HG02763 (cell line): ENCODE results near the gene GPC2.
"Not testable (repeated sequence)": the region's sequence is repeated elsewhere in the genome, so short reads cannot be mapped to it uniquely, and the experiment has no call there.

Source experiments
- ATAC-seq: cut with Tn5 transposase; IDR thresholded peaks from one replicate; pipeline ENCODE4 v1.9.1; 2021; ENCODE audit warnings: mild to moderate bottlenecking, moderate library complexity; ENCODE audit not compliant: unreplicated experiment

GPC2 gene

DNA sequence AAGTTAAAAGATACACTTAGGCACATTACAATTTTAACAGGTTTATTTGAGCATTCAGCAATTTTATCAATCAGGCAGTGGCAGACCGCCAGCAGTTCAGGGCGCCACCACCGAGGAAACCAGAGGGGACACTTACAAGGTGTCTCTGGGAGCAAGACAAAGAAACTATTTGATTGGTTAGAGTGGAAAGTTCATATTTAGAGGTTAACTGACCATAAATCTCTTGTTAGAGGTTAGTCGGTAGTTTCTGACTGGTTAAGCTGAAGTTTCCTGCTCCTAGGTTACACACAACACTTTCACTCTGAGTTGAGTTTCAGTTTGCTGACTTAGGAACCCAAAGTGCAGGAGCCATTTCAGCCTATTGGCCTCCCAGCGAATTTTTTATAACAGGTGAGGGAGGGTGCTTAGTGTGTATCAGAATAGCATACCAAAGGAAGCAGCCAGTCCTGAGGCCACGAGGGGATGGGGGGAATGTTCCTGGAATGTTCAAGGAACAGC, 31.8 kb upstream of the GPC2 start:
- ATAC-seq = no peak

DNA sequence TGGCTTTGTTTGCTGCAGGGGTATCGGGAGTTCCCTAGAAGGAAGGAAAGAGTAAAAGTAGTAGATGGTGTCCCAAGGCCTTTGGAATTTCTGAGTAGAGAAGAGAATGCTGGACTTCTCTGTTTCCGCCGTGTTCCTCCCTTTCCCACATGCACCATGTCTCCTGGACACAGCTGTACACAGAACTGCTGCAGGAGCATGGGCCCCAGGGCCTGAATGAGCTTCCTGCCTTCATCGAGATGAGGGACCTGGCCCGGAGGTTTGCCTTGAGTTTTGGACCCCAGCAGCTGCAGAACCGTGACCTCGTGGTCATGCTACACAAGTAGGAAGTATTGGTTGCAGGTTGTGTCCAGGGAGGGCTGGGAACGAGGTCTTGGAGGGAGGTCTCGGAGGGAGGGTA, 27.3 kb upstream of the GPC2 start:
- no peak for ATAC-seq

DNA sequence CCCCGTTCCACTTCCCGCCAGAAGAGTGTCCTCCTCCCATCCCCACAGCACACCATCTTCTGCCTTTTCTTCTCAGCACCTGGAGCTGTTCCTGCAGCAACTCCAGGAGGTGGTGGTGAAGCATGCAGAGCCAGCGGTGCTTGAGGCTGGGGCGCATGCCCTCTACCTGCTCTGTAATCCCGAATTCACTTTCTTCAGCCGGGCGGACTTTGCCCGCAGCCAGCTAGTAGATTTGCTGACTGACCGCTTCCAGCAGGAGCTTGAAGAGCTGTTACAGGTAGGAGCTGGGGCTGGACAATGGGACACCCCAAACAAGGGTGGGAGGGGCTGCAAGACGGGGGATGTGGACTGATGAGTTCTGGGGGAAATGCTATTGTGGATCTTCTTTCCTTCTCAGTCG, 23.5 kb upstream of the GPC2 start:
- ATAC-seq = no peak

DNA sequence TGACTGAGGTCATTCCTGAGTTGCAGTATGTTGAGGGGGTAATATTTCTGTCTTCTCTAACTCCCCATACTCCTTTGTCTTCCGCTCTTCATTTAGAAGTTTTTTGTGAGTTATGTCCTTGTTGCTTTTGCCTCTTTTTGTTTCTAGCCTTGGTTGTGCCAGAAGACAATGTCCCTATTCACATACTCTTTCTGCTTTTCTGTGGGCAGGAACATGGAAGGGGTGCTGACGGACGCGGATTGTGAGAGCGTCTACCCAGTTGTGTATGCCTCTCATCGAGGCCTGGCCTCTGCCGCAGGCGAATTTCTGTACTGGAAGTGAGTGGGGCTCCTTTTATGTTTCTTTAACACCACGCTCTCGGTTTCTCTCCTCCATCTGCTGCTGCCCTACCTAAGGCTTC, 21.1 kb upstream of the GPC2 start:
- no peak for ATAC-seq

DNA sequence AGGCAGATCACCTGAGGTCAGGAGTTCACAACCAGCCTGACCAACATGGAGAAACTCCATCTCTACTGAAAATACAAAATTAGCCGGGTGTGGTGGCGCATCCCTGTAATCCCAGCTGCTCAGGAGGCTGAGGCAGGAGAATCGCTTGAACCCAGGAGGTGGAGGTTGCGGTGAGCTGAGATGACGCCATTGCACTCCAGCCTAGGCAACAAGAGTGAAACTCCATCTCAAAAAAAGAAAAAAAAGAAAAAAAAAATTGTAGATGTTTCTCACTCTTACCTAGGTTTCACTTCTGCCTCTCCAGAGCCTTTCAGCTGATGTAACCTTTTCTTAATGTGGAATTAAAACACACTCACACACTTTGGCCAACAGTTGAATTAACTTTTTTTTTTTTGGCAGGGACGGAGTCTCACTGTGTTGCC, 18.7 kb upstream of the GPC2 start:
- not testable (repeated sequence) for ATAC-seq

DNA sequence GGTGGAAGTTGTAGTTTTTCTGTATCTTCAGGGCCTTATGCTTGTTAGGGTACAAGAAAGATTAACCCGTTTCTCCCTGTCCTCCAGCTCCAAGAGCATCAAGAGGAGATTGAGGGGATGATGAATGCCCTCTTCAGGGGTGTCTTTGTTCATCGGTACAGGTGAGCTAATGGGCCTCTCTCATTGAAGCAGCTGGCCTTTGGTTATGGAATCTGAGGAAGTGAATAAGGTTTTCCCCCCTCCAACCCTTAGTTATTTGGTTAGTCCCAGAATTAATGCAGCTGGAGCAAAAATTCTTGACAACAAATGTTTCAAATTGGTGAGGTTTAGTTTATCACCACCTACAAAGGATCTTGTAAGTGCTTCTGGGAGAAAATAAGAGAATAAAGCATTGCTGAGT, 18.0 kb upstream of the GPC2 start:
- ATAC-seq = no peak

DNA sequence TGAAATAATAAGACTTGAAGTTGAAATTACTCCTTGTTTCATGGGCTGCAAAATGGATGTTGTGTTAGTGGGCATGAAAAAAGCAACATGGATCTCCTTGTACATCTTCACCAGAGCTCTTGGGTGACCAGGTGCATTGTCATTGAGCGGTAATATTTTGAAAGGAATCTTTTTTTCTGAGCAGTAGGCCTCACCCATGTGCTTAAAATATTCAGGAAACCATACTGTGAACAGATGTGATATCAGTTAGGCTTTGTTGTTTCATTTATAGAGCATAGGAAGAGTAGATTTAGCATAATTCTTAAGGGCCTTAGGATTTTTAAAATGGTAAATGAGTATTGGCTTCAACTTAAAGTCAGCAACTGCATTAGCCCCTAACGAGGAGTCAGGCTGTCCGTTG, 15.8 kb upstream of the GPC2 start:
- ATAC-seq = no peak

DNA sequence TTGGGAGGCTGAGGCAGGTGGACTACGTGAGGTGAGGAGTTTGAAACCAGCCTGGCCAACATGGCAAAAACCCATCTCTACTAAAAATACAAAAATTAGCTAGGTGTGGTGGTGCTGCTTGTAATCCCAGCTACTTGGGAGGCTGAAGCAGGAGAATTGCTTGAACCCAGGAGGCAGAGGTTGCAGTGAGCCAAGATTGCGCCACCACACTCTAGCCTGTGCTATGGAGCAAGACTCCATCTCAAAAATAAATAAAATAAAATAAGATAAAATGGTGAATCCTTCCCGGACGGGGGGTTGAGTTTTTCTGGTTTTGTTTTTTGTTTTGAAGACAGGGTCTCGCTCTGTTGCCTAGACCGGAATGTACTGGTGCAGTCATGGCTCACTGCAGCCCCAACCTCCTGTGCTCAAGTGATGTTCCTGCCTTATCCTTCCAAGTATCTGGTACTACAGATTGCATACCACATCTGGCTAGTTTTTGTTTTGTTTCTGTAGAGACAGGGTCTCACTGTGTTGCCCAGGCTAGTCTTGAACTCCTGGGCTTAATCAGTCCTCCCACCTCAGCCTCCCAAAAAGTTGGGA, 15.2 kb upstream of the GPC2 start:
- ATAC-seq = not testable (repeated sequence)

DNA sequence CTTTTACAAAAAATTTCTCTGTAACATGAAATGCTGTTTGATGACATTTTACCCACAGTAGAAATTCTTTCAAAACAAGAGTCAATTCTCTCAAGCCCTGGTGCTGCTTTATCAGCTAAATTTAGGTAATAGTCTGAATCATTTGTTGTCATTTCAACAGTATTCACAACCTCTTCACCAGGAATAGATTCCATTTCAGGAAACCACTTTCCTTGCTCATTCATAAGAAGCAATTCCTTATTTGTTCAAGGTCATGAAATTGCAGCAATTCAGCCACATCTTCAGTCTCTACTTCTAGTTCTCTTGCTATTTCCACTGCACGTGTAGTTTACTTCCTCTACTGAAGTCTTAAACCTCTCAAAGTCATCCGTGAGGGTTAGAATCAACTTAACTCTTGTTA, 14.6 kb upstream of the GPC2 start:
- no peak for ATAC-seq

DNA sequence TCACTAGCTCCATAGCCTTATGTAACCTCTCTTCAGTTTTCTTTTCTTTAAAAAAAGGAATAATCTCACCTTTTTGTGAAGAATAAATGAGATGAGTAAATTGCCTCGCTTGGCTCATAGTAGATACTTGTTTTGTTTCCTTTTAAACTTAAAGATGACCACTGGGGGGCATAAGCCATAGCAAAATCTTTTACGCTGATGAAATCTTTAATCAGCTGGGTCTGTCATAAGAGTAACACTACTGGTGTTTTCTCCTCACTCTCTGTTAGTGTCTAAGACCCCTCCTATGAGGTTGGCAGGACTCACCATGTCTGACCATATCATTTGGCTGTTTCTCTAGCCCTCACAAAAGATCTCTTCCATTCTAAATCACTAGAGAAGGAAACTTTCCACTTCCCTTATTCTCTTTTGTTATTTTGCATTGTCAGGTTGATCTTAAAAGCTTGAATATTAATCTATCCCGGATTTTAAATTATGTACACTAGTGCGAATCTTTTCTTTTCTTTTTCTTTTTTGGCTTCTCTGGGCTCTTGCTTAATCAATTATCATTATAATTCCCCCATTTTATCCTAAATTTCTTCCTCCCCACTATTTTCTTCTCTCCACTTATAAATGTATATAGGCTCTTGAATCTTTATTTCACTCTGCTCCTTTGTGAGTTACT, 13.0 kb upstream of the GPC2 start:
- ATAC-seq = no peak

DNA sequence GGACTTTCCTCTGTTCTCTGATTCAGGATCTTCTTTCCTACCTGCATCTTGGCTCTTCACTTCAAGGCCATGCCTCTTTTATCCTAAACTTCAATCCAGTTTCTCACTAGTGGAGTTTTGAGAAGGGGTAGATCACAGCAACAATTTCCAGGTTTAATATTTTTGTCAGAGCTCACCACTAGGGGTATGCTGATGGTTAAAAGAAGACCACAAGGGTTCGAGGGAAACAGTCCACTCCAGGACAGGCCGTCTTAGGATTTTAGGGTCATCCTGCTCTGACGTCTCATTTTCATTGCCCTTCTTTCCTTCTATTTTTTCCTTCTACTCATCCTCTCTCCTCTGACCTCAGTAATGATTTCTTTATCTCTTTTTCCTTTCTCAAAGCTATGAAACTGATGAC, 11.9 kb upstream of the GPC2 start:
- no peak for ATAC-seq

DNA sequence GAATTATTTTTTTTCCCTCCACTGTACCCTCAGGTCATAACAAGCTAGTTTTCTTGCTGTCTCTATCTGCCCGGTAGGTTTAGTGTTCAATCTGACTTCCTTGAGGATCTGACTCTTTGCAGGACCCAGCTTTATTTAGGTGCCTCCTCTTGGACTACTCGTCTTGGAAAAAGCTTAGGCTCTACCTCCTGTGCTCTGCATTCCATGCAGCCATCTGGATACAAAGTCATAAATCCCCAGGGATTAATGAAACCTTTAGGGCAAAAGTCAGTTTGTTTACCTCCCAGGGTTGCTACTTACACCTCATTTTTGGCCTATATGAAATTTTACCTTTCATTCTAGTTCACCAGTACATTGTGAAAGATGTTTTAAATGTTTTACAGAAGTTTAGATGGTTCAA, 8.5 kb upstream of the GPC2 start:
- no peak for ATAC-seq

DNA sequence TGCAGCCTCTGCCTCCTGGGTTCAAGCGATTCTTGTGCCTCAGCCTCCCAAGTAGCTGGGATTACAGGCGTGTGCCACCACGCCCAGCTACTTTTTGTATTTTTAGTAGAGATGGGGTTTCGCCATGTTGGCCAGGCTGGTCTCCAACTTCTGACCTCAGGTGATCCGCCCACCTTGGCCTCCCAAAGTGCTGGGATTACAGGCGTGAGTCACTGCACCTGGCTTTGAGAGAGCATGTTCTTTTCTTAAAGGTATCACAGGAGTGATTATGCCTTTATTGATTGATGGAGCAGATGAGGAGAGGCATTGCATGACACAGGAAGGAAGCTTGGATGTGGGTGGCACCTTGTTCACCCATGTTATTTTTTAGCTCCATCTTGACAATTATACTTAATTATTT, 5.9 kb upstream of the GPC2 start:
- not testable (repeated sequence) for ATAC-seq

DNA sequence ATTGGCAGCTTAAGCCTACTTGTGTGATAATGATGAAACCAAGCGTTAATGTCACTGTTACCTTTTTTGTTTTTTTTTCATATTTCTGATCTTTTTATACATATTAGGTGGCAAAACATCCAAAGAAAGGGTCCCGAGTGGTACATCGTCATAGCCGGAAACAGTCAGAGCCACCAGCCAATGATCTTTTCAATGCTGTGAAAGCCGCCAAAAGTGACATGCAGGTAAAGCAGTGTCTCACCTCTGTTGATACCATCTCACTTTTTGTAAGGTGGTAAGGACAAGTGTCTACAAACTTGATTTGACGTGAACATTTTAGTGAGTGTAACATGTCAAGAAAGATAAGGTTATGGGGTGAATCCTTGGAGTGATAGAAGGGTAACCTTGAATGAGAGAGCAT, 5.4 kb upstream of the GPC2 start:
- ATAC-seq = not testable (repeated sequence)

DNA sequence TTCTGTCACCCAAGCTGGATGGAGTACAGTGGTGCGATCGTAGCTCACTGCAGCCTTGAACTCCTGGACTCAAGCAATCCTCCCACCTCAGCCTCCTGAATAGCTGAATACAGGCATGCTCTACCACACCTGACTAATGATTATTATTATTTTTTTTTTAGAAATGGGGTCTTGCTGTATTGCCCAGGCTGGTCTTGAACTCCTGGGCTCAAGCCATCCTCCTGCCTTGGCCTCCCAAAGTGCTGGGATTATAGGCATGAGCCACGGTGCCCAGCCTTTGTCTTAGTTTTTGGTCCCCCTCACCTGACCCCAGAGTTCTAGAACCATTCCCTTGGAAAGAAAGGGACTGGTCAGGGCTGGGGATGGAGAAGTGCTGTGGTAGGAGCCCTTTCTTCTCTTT, 2.9 kb upstream of the GPC2 start:
- ATAC-seq = not testable (repeated sequence)

DNA sequence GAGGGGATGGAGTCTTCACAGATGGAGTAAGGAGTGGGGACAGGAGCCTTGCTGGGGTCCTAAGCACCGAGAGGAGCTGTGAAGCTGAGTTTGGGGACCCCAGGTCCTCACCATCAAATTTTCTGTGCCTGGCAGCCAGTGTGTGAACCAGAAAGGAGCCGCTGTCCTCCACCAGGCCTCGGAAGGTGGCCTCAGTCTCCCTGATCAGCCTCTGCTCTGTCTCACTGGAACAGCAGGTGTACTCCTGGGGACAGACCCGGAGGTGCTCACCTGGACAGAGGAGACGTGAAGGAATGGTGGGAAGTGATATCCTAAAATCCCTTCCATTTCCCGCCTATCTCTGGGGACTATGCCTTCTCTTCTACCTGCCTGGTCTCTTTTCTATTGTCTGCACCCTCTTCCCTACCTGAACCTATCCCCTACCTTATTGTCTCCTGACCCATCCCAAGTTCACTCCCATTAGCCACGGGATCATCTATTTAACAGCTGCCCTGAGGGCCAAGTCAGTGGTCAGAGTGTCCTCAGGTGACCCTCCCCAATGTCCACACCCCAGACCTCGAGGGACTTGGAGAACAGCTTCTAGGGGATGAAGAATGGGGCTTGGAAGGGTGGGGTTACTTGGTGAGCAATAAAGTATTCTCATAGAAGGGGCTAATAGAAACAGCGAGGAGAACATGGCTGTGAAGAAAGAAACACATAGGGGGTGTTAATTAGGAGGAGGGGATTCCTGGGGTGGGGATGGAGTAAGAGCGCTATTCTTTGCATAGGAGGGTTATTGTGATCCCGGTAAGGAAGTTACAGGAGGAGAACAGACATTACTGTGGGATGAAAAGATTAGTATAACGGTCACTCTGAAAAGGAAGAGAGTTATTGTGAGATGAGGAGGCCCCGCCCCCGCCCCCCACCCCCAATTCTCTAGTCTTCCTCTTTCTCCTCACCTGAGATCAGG, 811 bp downstream of the GPC2 start:
- ATAC-seq = no peak

DNA sequence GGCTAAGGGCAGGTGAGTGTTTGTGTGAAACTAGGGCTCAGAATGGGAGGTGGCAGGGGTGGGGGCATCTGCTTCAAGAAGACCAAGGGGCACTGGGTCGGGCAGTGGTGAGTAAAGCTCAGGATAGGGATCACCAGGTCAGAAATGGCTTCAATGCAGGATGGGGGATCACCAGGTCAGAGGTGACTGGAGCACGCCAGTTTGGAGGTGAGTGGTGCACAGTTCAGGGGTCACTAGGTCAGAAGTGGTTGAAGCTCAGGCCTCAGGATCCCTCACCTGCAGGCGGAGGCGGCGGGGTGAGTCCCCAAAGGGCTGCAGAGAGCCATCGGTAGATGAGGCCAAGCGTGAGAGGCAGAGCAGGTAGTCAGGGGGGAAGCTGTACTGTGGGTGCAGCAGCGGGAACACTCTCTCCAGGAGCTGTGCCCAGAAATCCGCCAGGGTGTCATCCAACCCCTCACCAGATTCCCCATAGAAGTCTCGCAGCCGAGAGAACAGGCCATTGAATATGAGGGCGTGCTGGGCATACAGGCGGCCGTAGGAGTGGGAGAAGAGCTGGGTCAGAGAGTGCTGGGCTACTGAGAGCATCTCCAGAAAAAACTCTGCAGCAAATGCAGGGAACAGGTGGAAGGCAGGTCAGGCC, 1.8 kb downstream of the GPC2 start:
- no peak for ATAC-seq

DNA sequence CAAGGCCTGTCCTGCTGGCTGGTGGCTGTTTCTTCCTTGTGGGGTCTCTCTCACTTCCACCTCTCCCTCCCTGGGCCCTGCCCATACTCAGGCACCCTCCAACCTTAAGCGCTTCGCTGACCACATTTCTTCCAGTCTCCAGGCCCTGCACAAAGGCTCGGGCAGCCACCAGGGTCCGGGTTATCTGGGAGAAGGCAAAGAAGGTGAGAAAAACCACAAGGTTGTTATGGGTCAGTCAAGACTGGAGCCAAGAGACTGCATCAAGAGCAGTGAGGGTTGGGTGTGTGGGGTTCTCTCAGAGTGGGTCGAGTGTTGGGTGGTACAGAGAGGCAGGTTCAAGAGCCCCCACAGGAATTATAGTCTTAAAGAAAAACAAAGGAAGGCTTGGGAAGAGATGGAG, 2.6 kb downstream of the GPC2 start:
- ATAC-seq = no peak

DNA sequence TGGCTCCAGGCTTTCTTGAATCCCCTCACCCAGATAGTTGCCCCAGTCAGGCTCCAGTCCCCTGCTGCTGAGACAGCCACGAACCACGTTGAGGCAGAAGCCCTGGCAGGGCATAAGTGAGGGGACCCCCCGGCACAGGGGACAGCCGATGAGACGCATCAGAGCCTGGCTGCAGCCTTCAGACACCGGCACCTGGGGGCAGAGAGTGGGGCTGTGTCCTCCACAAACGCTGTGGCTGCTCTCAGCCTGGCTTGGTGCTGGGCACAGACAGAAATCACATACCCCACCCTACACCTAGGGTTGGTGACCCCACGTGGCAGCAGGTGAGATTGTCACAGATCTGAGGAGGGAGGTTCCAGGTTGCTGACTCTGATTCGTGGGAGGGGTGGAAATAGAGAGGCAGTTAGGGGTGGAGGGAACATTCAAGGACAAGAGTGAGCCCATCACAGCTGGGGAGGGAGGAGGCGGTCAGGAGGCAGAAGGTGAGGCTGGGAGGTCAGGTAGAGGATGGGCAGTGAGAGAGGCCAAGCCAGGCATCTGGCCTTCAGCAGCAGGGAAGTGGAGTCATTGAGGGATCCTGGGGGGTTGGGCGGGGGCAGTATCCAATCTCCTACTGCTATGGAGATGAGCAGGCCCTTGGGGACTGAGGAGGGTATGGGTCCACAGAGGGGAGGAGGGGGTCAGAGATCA, 3.2 kb downstream of the GPC2 start:
- no peak for ATAC-seq

DNA sequence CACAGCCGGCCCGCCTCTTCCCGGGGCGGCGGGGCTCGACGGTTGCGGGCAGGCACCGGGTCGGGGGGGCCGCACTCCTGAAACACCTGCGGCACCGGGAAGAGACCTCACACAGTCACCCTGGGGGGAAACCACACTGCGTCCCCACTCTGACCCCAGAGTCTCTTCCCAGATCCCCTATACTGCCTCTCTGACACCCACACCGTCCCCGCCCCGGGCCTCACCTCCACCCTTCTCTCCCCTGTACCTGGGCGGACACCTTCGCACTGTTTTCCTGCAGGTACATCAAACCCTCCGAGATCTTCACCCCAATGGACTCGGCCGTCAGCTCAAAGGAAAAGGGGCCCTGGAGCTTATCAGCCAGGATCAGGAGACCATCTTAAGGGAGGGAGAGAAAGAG, 5.3 kb downstream of the GPC2 start:
- ATAC-seq = no peak
